BJ (cell line): Measurements from ENCODE around the gene TMEM86A. TPM values are rescaled to one million over a fixed set of nuclear protein-coding genes. Genes with fewer than 3 reads are reported as not detected.
"Not testable (repeated sequence)": the region's sequence is repeated elsewhere in the genome, so short reads cannot be mapped to it uniquely, and the experiment has no call there.

Experiments used
- CTCF ChIA-PET: fragments of 350-600 bp; formaldehyde crosslinking; extraction: SDS; loops from one replicate; lab custom pipeline; 2021; ENCODE audit warnings: antibody characterized with exemption, inconsistent platforms; lab: Yijun Ruan, JAX
- POLR2A ChIA-PET: fragments of 300-600 bp; sonication (Branson Sonifier 250); formaldehyde crosslinking; extraction: SDS; loops from one replicate; lab custom pipeline; 2021; ENCODE audit warnings: antibody characterized with exemption; lab: Charles Lee
- DNase-seq: peaks from one replicate; pipeline ENCODE4 v3.0.0-alpha.2; 2011; ENCODE audit warnings: low read depth
- H3K27me3 ChIP-seq: 2 replicates; pipeline ENCODE4 v1.6.0; 2011; ENCODE audit warnings: low read length; ENCODE audit not compliant: control insufficient read depth, insufficient read depth
- H3K36me3 ChIP-seq: 2 replicates; pipeline ENCODE4 v1.5.1; 2011; ENCODE audit warnings: low read length; ENCODE audit not compliant: control insufficient read depth, insufficient read depth
- H3K4me3 ChIP-seq: 2 replicates; pipeline ENCODE4 v1.5.1; 2011; ENCODE audit warnings: low read depth, mild to moderate bottlenecking, control low read depth, low read length
- CTCF ChIP-seq: IDR thresholded peaks from 2 replicates; pipeline ENCODE4 v1.5.1; 2011; ENCODE audit warnings: low read depth, mild to moderate bottlenecking, control low read depth, inconsistent platforms, low read length, moderate library complexity; ENCODE audit not compliant: insufficient read depth
- polyA plus RNA-seq: library from polyadenylated mRNA; depleted of rRNA; stranded (reverse); fragments of >200 nt; gene quantifications from 2 replicates; pipeline ENCODE4 v1.2.3, GENCODE V29; 2011

The TMEM86A gene
- polyA plus RNA-seq, 1 experiment, result 0.71 TPM

DNA sequence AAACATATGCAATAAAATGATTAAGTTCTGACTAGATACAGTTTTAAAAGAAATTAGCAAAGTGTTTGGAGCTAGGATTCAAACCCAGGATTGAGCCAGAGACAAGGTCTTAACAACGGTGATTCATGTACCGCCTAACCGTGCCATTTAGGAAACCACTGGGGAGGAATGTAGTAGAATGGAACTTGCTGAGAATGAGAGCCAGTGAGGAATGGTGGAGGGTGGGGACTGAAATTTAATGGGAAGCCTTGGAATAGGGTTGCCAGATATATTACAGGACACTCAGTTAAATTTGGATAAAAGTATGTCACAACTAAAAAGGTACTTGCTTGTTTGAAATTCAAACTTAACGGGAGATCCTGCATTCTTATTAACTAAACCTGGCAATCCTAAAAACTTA, 30.4 kb upstream of the TMEM86A start:
- POLR2A ChIA-PET, result no interaction called here
- TF ChIP-seq CTCF, result no peak
- CTCF ChIA-PET, result interaction anchor here (1.1 kb wide), 1 partner anchor 8 kb away, joined by 3 read pairs; no protein-coding TSS in a partner anchor
- no peak for DNase-seq
- H3K36me3 ChIP-seq, result no peaks in the 10 kb centered on the region
- H3K27me3 ChIP-seq, result no peaks in the 10 kb centered on the region
- no peak overlapping the region for H3K4me3 ChIP-seq

GRCh38 chr11:18669219-18669596, 29.4 kb upstream of the TMEM86A start:
- ChIA-PET POLR2A (no interaction called here), CTCF (interaction anchor here (0.8 kb wide), 1 partner anchor 53 kb away, joined by 4 read pairs; no protein-coding TSS in a partner anchor)
- TF ChIP-seq CTCF, result no peak
- DNase-seq, result no peak
- no peak overlapping the region for H3K4me3 ChIP-seq
- H3K27me3 ChIP-seq, result no peaks in the 10 kb centered on the region
- no peaks in the 10 kb centered on the region for H3K36me3 ChIP-seq

DNA sequence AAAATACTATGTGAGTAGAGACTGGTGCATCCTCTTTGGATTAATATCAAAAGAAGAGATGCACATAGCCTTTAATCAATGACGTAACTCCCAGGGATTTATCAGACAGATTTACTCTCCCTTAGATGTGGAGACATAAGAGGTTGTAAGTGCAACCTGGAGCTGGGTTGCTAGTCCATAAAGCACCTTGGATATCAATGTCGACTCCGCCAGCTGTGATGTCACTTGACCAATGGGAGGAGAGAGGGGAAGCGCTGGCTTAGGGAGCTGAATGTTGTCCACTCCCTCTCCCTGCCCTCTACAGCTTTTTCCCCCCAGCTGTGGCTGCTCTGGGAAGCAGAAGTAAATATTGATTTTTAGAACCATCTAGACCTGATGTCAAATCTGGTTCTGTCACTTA, 28.9 kb upstream of the TMEM86A start:
- POLR2A ChIA-PET, result no interaction called here
- Histone ChIP-seq H3K36me3 (no peaks in the 10 kb centered on the region), H3K27me3 (no peaks in the 10 kb centered on the region), H3K4me3 (no peak overlapping the region)
- no peak for DNase-seq
- TF ChIP-seq CTCF, result no peak
- CTCF ChIA-PET, result interaction anchor here (0.8 kb wide), 1 partner anchor 52 kb away, joined by 4 read pairs; no protein-coding TSS in a partner anchor

- ChIA-PET CTCF (no interaction called here), POLR2A (no interaction called here)
- no peak for TF ChIP-seq CTCF
Measured at GRCh38 chr11:18671246-18671645, 27.3 kb upstream of the TMEM86A start.

DNA sequence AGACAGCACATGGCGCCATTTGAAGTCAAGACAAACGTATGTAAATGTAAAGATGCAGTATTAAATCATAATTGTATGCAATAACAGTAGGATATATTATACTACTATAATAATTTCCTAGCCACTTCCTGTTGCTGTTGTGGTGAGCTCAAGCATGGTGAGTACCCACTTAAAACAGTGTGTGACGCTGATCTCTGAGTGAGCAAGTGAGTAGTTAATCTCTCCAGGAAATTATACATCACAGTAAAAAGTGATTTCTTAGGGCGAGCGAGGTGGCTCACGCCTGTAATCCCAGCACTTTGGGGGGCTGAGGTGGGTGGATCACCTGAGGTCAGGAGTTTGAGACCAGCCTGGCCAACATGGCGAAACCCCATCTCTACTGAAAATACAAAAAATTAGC, 26.4 kb upstream of the TMEM86A start:
- not testable (repeated sequence) for DNase-seq

More at GRCh38 chr11:18671246-18671645, 27.3 kb upstream of the TMEM86A start:
- H3K27me3 ChIP-seq, result no peaks in the 10 kb centered on the region
- no peak overlapping the region for H3K4me3 ChIP-seq
- H3K36me3 ChIP-seq, result no peaks in the 10 kb centered on the region
- no peak for DNase-seq

DNA sequence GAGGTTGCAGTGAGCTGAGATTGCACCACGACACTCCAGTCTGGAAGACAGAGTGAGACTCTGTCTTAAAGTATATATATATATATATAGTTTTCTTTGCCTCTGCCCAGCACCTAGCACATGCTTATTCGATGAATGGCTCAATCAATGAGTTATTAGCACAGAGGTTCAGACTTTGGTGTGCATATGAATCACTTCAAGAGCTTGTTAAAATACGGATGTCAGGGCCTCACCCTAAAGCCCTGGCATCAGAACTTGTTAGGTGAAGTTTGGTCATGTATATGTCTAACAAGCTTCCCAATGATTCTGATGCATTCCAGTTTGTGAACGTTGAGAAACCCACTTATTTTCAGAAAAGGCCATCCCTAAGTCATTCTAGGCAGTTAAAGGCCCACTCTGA, 21.8 kb upstream of the TMEM86A start:
- ChIA-PET POLR2A (no interaction called here), CTCF (interaction anchor here (1.0 to 1.3 kb wide), 2 partner anchors 9 to 45 kb away, joined by 3 to 5 read pairs; no protein-coding TSS in a partner anchor)
- no peak for TF ChIP-seq CTCF
- no peak overlapping the region for H3K4me3 ChIP-seq
- H3K36me3 ChIP-seq, result no peaks in the 10 kb centered on the region
- H3K27me3 ChIP-seq, result no peaks in the 10 kb centered on the region
- DNase-seq, result no peak

More for the DNA sequence above, 26.4 kb upstream of the TMEM86A start:
- H3K27me3 ChIP-seq, H3K4me3 ChIP-seq, POLR2A ChIA-PET, CTCF ChIA-PET, H3K36me3 ChIP-seq: not testable (repeated sequence)
